Heart left ventricle (tissue), 13 donors: ENCODE measurements around the gene CYP4F3.

Source experiments
- POLR2A ChIP-seq, 2 donors: fragments of 450-650 bp; IDR thresholded peaks; one replicate each; pipeline ENCODE4 v1.6.1; 2017; ENCODE audit warnings: antibody characterized with exemption in 2 of 2, mild to moderate bottlenecking in 2 of 2, moderate library complexity in 2 of 2
- TF ChIP-seq, protein P1 (sequence below), 12 donors: fragments of 200-600 bp; sonication (generic) in 4 of 12; IDR thresholded peaks; one replicate each; pipeline versions ENCODE4 v1.5.0 to v1.8.0; 2018 to 2022; ENCODE audit warnings: antibody characterized with exemption in 12 of 12, mild to moderate bottlenecking in 5 of 12
- donor health status: ischemic (EF 13 %, LVEDD 7.1; RV severe dilation, severe dysfunction).
- donor health status: DM: no; HTN: yes; CAD: no.
- donor health status: DM: no; HTN: no; CAD: no.
- donor health status: ischemic (EF 25% LVEDD 6.9; RV normal size, moderate dysfunction).
- donor health status: ischemic (EF 25% LVEDD 5.7; RV mildly dilated, moderate dysfunction).
- donor health status: ischemic (EF 35%, LVEDD 5.7; RV mildly dilated, moderate dysfunction).
- donor health status: nonischemic (EF 11% LVEDD 7.7; RV severe dilation, severe dysfunction).
- donor health status: DM: yes; HTN: yes; CAD: no.
- donor health status: PGD.
- donor health status: ischemic (EF 29% LVEDD 5.4; RV normal size, mild dysfunction).
- donor health status: nonischemic (EF 23%, LVEDD 6.1; RV moderate dilation, normal function).

DNA sequence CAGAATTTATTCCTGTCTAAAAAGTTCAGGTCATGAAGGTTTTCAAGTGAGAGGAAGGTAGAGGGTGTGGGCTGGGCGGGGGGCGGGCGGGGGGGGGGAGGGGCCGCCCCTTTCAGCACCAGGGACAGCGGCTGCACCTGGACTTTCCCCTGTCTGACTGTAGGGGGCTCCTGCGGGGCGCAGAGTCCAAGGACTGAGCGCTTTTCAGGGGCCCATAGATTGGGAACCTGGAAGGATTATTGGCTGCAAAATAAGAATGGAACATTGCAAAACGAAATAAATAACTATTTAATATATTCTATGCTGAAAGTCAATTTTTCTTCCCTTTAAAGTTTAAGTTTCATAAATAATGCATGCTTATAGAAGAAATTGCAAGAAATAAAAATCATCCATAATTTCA is 8.9 kb upstream of the CYP4F3 start:
- TF ChIP-seq, protein P1, sequence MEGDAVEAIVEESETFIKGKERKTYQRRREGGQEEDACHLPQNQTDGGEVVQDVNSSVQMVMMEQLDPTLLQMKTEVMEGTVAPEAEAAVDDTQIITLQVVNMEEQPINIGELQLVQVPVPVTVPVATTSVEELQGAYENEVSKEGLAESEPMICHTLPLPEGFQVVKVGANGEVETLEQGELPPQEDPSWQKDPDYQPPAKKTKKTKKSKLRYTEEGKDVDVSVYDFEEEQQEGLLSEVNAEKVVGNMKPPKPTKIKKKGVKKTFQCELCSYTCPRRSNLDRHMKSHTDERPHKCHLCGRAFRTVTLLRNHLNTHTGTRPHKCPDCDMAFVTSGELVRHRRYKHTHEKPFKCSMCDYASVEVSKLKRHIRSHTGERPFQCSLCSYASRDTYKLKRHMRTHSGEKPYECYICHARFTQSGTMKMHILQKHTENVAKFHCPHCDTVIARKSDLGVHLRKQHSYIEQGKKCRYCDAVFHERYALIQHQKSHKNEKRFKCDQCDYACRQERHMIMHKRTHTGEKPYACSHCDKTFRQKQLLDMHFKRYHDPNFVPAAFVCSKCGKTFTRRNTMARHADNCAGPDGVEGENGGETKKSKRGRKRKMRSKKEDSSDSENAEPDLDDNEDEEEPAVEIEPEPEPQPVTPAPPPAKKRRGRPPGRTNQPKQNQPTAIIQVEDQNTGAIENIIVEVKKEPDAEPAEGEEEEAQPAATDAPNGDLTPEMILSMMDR (IDR thresholded peaks at IDR 0.05): peak in 10 of 12 donors; percentile 30 to 50 (median 41)
- TF ChIP-seq POLR2A (IDR thresholded peaks at IDR 0.05): no peak
